K562 (cell line): ENCODE results near the gene SEC31A. TPM values are rescaled to one million over a fixed set of nuclear protein-coding genes. Genes with fewer than 3 reads are reported as not detected.

Experiments
- ATAC-seq: fragments of 200-7000 bp; cut with Tn5 transposase; 3 replicates; pipeline ENCODE4 v1.9.1; 2020; ENCODE audit warnings: moderate library complexity
- BruUV-seq: library from RNA; stranded (reverse); fragments of 400-500 nt; replicated peaks from 2 replicates; lab custom pipeline; 2021; lab: Mats Ljungman, UMichigan
- CTCF ChIA-PET: fragments of 300-600 bp; formaldehyde crosslinking; extraction: SDS; loops from one replicate; lab custom pipeline; 2021; ENCODE audit warnings: low intra/inter-chr PET ratio; lab: Yijun Ruan, JAX
- POLR2A ChIA-PET: fragments of 300-600, 350-650 bp; sonication (Branson Sonifier 250); formaldehyde crosslinking; extraction: SDS; loops from one replicate; lab custom pipeline; 2021; ENCODE audit warnings: antibody characterized with exemption, inconsistent platforms; lab: Yijun Ruan, JAX
- DNase-seq, 4 experiments: peaks; one replicate each; pipeline versions ENCODE4 v3.0.0 to v3.0.0-alpha.2; 2011 to 2018; ENCODE audit warnings: low spot score in 3 of 4, mixed read lengths in 3 of 4; ENCODE audit errors: extremely low read depth in 1 of 4
- FAIRE-seq: peaks from 2 replicates; lab custom pipeline; 2011; peaks lifted over from hg19 to GRCh38; lab: Jason Lieb, UNC
- H2AFZ ChIP-seq: 2 replicates; pipeline ENCODE4 v1.6.0; 2011; ENCODE audit warnings: low read depth, low read length, control low read depth, inconsistent platforms
- H3K27ac ChIP-seq: fragments of 200-600 bp; 3 replicates; pipeline ENCODE4 v1.8.0; 2011; ENCODE audit warnings: low read depth, mild to moderate bottlenecking, control low read depth, inconsistent platforms, low read length, moderate library complexity, mixed read lengths; ENCODE audit errors: extremely low read depth
- H3K27me3 ChIP-seq, 2 experiments: fragments of 300-600 bp in 1 of 2; 2 replicates in 1 of 2; 3 replicates in 1 of 2; pipeline versions ENCODE4 v1.6.0 to v1.8.0; 2011; ENCODE audit warnings: inconsistent platforms in 2 of 2, low read length in 2 of 2, mild to moderate bottlenecking in 1 of 2, mixed read lengths in 1 of 2, moderate library complexity in 1 of 2; ENCODE audit not compliant: control insufficient read depth in 2 of 2, insufficient read depth in 2 of 2
- H3K36me3 ChIP-seq: fragments of 300-600 bp; 3 replicates; pipeline ENCODE4 v1.8.0; 2011; ENCODE audit warnings: mild to moderate bottlenecking, low read length, inconsistent platforms; ENCODE audit not compliant: control insufficient read depth, insufficient read depth
- H3K4me1 ChIP-seq, 2 experiments: fragments of 200-600 bp in 1 of 2; replicated peaks in 1 of 2; 2 replicates in 1 of 2; 3 replicates in 1 of 2; pipeline versions ENCODE4 v1.5.1 to v1.8.0; 2011; ENCODE audit warnings: inconsistent platforms in 2 of 2, low read length in 2 of 2, mild to moderate bottlenecking in 1 of 2, mixed read lengths in 1 of 2, moderate library complexity in 1 of 2; ENCODE audit not compliant: control insufficient read depth in 2 of 2, insufficient read depth in 2 of 2
- H3K4me2 ChIP-seq: 2 replicates; pipeline ENCODE4 v1.6.1; 2011; ENCODE audit warnings: low read length, control low read depth, inconsistent platforms, mixed read lengths; ENCODE audit not compliant: insufficient read depth
- H3K4me3 ChIP-seq: fragments of 200-600 bp; sonication (generic), shearing (Covaris generic); 2 replicates; pipeline ENCODE4 v1.5.1; 2016; ENCODE audit warnings: control low read depth, inconsistent platforms
- H3K79me2 ChIP-seq: fragments of 200-600 bp; 3 replicates; pipeline ENCODE4 v1.8.0; 2011; ENCODE audit warnings: low read length, inconsistent platforms; ENCODE audit not compliant: control insufficient read depth, insufficient read depth
- H3K9ac ChIP-seq, 2 experiments: 2 replicates each; pipeline versions ENCODE4 v1.6.0 to v1.6.1; 2011; ENCODE audit warnings: low read depth in 2 of 2, low read length in 2 of 2, control low read depth in 1 of 2, inconsistent platforms in 1 of 2, mild to moderate bottlenecking in 1 of 2, mixed read lengths in 1 of 2; ENCODE audit not compliant: insufficient read depth in 1 of 2
- H3K9me1 ChIP-seq: one replicate; pipeline ENCODE4 v1.6.0; 2011; ENCODE audit warnings: inconsistent platforms, mild to moderate bottlenecking, low read length, moderate library complexity; ENCODE audit not compliant: control insufficient read depth, insufficient read depth
- H3K9me3 ChIP-seq: replicated peaks from 2 replicates; pipeline ENCODE4 v1.5.1; 2011; ENCODE audit warnings: low read depth, low read length, inconsistent platforms; ENCODE audit not compliant: control insufficient read depth, insufficient read depth
- H4K20me1 ChIP-seq: replicated peaks from 2 replicates; pipeline ENCODE4 v1.6.1; 2011; ENCODE audit warnings: low read length, inconsistent platforms, mixed read lengths; ENCODE audit not compliant: control insufficient read depth, insufficient read depth
- CREM ChIP-seq: IDR thresholded peaks from 2 replicates; pipeline ENCODE4 v1.6.1; 2014; ENCODE audit warnings: antibody characterized with exemption, low read depth
- FOXK2 ChIP-seq, 2 experiments: fragments of 450-650 bp; IDR thresholded peaks in 1 of 2; conservative IDR thresholded peaks in 1 of 2; 2 replicates each; pipeline ENCODE4 v1.6.1; 2016; ENCODE audit warnings: low read depth in 2 of 2, mild to moderate bottlenecking in 1 of 2
- HNRNPUL1 ChIP-seq: fragments of 200-400 bp; formaldehyde crosslinking; IDR thresholded peaks from 2 replicates; pipeline ENCODE4 v1.6.1; 2017; ENCODE audit warnings: low read length
- IFI16 ChIP-seq: fragments of 250-450 bp; sonication (Bioruptor Pico); IDR thresholded peaks from 2 replicates; pipeline ENCODE4 v2.1.2; 2022; ENCODE audit warnings: mild to moderate bottlenecking, inconsistent platforms
- KAT7 ChIP-seq: sonication (generic); formaldehyde crosslinking; IDR thresholded peaks from 2 replicates; pipeline ENCODE4 v1.8.0; 2022; ENCODE audit warnings: missing genetic modification reagents, mild to moderate bottlenecking, borderline replicate concordance
- PHB2 ChIP-seq: fragments of 450-650 bp; IDR thresholded peaks from 2 replicates; pipeline ENCODE4 v1.6.1; 2017; ENCODE audit warnings: low read depth
- SIRT6 ChIP-seq: IDR thresholded peaks from one replicate; pipeline ENCODE4 v1.6.1; 2012; ENCODE audit warnings: low read depth, mild to moderate bottlenecking, control low read depth, inconsistent platforms, low read length, moderate library complexity
- SMARCE1 ChIP-seq: fragments of 450-650 bp; IDR thresholded peaks from 2 replicates; pipeline ENCODE4 v1.7.1; 2016; ENCODE audit warnings: mild to moderate bottlenecking
- TCF3 ChIP-seq: sonication (generic); formaldehyde crosslinking; IDR thresholded peaks from 2 replicates; pipeline ENCODE4 v1.4.0; 2020; ENCODE audit warnings: mild to moderate bottlenecking, missing genetic modification reagents
- WHSC1 ChIP-seq: IDR thresholded peaks from one replicate; pipeline ENCODE4 v1.6.1; 2012; ENCODE audit warnings: low read length, control low read depth, inconsistent platforms
- ZNF408 ChIP-seq: fragments of 250-450 bp; sonication (Bioruptor Pico); IDR thresholded peaks from 2 replicates; pipeline ENCODE4 v1.4.0; 2020; ENCODE audit warnings: low read depth, mild to moderate bottlenecking, moderate library complexity
- ZZZ3 ChIP-seq: fragments of 450-650 bp; IDR thresholded peaks from 2 replicates; pipeline ENCODE4 v1.6.1; 2016; ENCODE audit warnings: antibody characterized with exemption, mild to moderate bottlenecking, moderate library complexity
- WGBS: fragments of 100-300 bp; shearing (Covaris generic); methylation state at CpG from one replicate; pipeline ENCODE4 v1.1.6; 2016; ENCODE audit warnings: low coverage, mixed read lengths; ENCODE audit not compliant: insufficient coverage; ENCODE audit errors: missing lambda C conversion rate; 5-methylcytosine and 5-hydroxymethylcytosine counted together
- in situ Hi-C: fragments of 300-500 bp; cut with MboI; formaldehyde crosslinking; loops from 4 replicates; pipeline ENCODE4 v1.15.0; 2018; ENCODE audit warnings: inconsistent platforms, mixed read lengths
- intact Hi-C: fragments of 100-400 bp; cut with micrococcal nuclease; formaldehyde crosslinking; loops from 2 replicates; pipeline ENCODE4 v1.14.2; 2022
- polyA plus RNA-seq, 8 experiments: library from polyadenylated mRNA; depleted of rRNA in 4 of 8; stranded (reverse) in 5 of 8; unstranded in 3 of 8; fragments of >200 nt; fragmentation: Nextera tagmentation in 2 of 8; fragmentation: Illumina TruSeq in 1 of 8; extraction: Ambion mirVana in 2 of 8; extraction: Trizol in 1 of 8; gene quantifications; 2 replicates each; pipeline versions ENCODE4 v1.2.1 to v1.2.3, GENCODE V29; 2011 to 2014; ENCODE audit warnings: inconsistent platforms in 1 of 8, missing spikeins in 1 of 8
- total RNA-seq, 7 experiments: library from RNA; depleted of rRNA in 6 of 7; stranded (reverse); fragments of >200 nt in 6 of 7; fragmentation: Illumina TruSeq in 2 of 7; extraction: Trizol in 2 of 7; gene quantifications; 2 replicates each; pipeline versions ENCODE4 v1.2.1 to v1.2.3, GENCODE V29; 2011 to 2021; ENCODE audit warnings: low replicate concordance in 1 of 7
- TF ChIP-seq, protein P1 (sequence below): fragments of 250-450 bp; sonication (Bioruptor Pico); IDR thresholded peaks from 2 replicates; pipeline ENCODE4 v1.4.0; 2020; ENCODE audit warnings: mild to moderate bottlenecking, moderate library complexity
- TF ChIP-seq, protein P2 (sequence below): fragments of 250-450 bp; sonication (Bioruptor Pico); IDR thresholded peaks from 2 replicates; pipeline ENCODE4 v1.5.1; 2021; ENCODE audit warnings: mild to moderate bottlenecking
- TF ChIP-seq, protein P3 (sequence below): fragments of 450-650 bp; conservative IDR thresholded peaks from 2 replicates; pipeline ENCODE4 v1.6.1; 2016; ENCODE audit warnings: missing genetic modification characterization, low read depth, mild to moderate bottlenecking, control low read depth, missing compliant biosample characterization
- TF ChIP-seq, protein P4 (sequence below), 3 experiments: fragments of 200-800 bp in 1 of 3; sonication (Bioruptor generic) in 1 of 3; sonication (generic) in 1 of 3; formaldehyde crosslinking in 1 of 3; IDR thresholded peaks; 2 replicates each; pipeline versions ENCODE4 v1.6.1 to v1.8.0; 2016 to 2022; ENCODE audit warnings: mild to moderate bottlenecking in 2 of 3, missing compliant biosample characterization in 2 of 3, missing genetic modification characterization in 2 of 3, missing genetic modification reagents in 1 of 3

Gene SEC31A
- total and polyA plus RNA-seq, 9 of the 15 experiments (the other 6 are each of a cell fraction or from before 2014, with no cell fraction given): 78.9 to 241 (median 173) TPM

DNA sequence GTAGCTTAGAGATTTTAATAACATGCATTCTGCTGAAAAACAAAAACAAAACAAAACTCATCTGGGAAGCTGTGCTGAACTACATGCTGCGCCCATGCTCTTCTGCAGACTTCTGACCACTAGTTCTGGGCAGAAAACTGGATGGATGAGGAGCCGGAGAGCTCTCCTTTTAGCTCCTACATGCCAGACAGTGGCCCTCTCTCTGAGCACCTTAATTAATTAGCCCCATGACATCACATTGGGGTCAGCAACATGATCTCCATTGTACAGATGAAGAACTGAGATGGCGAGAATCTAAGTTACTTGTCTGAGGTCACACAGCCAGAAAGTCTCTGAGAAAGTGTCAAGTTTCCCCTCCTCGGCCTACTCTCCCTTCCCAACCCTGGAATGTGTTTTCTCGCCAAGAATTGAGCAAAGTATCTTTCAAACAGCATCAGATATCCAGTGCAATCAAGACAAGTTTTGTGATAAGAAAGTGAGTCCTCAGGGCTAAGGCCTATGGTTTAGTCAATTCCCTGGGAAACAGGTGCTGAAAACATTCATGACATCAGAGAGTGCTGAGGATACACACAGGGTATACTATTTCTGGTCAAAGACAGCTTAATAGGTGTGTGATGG lies 113.9 kb downstream of the SEC31A start (continued):
- TF ChIP-seq HNRNPUL1: no peak
- no peak for TF ChIP-seq ZZZ3
- TF ChIP-seq SMARCE1: no peak
- TF ChIP-seq ZNF408 (CRISPR knock-in tag): no peak
- TF ChIP-seq FOXK2 (conservative IDR thresholded peaks at IDR 0.05 in 1 of 2, IDR thresholded peaks at IDR 0.05 in 1 of 2; ENCODE audit: low read depth in 2 of 2): no peak
- no peak for TF ChIP-seq WHSC1
- no peak for TF ChIP-seq KAT7 (CRISPR knock-in tag)

DNA sequence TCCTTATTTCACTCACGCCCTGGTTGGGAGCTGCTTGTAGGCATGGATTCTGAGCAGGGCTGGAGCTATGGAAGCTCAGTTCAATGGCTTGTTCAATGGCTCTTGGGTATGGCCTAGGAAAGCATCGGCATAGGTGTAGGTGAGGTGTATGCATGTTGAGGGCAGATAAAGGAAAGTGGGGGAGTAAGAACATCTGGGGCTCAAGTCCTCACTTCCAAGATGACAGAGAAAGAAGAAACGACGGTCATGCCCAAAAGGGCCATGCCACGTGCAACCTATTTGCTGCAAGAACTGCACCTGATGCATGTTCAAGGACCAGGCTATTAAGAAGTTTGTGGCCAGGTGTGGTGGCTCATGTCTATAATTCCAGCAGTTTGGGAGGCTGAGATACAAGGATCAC lies 115.7 kb downstream of the SEC31A start:
- H3K79me2 ChIP-seq: no peaks in the 10 kb centered on the region
- TF ChIP-seq, protein P1, sequence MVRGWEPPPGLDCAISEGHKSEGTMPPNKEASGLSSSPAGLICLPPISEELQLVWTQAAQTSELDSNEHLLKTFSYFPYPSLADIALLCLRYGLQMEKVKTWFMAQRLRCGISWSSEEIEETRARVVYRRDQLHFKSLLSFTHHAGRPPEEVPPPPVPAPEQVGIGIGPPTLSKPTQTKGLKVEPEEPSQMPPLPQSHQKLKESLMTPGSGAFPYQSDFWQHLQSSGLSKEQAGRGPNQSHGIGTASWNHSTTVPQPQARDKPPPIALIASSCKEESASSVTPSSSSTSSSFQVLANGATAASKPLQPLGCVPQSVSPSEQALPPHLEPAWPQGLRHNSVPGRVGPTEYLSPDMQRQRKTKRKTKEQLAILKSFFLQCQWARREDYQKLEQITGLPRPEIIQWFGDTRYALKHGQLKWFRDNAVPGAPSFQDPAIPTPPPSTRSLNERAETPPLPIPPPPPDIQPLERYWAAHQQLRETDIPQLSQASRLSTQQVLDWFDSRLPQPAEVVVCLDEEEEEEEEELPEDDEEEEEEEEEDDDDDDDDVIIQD (CRISPR knock-in tag): no peak
- TF ChIP-seq IFI16: no peak
- TF ChIP-seq, protein P2, sequence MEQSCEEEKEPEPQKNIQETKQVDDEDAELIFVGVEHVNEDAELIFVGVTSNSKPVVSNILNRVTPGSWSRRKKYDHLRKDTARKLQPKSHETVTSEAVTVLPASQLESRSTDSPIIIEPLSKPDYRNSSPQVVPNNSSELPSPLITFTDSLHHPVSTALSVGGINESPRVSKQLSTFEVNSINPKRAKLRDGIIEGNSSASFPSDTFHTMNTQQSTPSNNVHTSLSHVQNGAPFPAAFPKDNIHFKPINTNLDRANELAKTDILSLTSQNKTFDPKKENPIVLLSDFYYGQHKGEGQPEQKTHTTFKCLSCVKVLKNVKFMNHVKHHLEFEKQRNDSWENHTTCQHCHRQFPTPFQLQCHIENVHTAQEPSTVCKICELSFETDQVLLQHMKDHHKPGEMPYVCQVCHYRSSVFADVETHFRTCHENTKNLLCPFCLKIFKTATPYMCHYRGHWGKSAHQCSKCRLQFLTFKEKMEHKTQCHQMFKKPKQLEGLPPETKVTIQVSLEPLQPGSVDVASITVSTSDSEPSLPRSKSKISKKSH (CRISPR knock-in tag): no peak
- no peak for TF ChIP-seq SMARCE1
- TF ChIP-seq, protein P3, sequence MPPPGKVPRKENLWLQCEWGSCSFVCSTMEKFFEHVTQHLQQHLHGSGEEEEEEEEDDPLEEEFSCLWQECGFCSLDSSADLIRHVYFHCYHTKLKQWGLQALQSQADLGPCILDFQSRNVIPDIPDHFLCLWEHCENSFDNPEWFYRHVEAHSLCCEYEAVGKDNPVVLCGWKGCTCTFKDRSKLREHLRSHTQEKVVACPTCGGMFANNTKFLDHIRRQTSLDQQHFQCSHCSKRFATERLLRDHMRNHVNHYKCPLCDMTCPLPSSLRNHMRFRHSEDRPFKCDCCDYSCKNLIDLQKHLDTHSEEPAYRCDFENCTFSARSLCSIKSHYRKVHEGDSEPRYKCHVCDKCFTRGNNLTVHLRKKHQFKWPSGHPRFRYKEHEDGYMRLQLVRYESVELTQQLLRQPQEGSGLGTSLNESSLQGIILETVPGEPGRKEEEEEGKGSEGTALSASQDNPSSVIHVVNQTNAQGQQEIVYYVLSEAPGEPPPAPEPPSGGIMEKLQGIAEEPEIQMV (tag): no peak
- TF ChIP-seq PHB2: no peak
- no peak for TF ChIP-seq CREM
- no peak for TF ChIP-seq SIRT6
- TF ChIP-seq, protein P4, sequence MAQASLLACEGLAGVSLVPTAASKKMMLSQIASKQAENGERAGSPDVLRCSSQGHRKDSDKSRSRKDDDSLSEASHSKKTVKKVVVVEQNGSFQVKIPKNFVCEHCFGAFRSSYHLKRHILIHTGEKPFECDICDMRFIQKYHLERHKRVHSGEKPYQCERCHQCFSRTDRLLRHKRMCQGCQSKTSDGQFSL (CRISPR knock-in tag; IDR thresholded peaks at IDR 0.05): no peak
- TF ChIP-seq, protein P4 (tag; IDR thresholded peaks at IDR 0.05): no peak
- no peak for TF ChIP-seq TCF3 (CRISPR knock-in tag)

More for the DNA sequence above, 115.7 kb downstream of the SEC31A start:
- Histone ChIP-seq H3K36me3 (no peaks in the 10 kb centered on the region), H3K4me2 (no peak overlapping the region), H4K20me1 (peaks cover 5% of the 10 kb centered on the region; the same call in 1 of the 2 replicates), H3K9ac (no peak overlapping the region), H2AFZ (no peak overlapping the region), H3K9me3 (no peaks in the 10 kb centered on the region), H3K27ac (no peak overlapping the region), H3K4me3 (no peak overlapping the region), H3K9me1 (no peaks in the 10 kb centered on the region), H3K27me3 (peaks cover 7 to 12% of the 10 kb centered on the region in 2 experiments; a peak in 3 of 5 replicates), H3K4me1 (no peaks in the 10 kb centered on the region)
- intact Hi-C loops: no loop called here
- no TSS peak for BruUV-seq
- 0% methylated on average over 5 of the region's 5 CpGs for WGBS
- in situ Hi-C loops: no loop called here
- FAIRE-seq (no peak), ATAC-seq (no peak), DNase-seq (no peak)
- CTCF ChIA-PET: no interaction called here
- POLR2A ChIA-PET: interaction anchor here (1.5 kb wide), 1 partner anchor 10 kb away, joined by 4 read pairs; no protein-coding TSS in a partner anchor
